GM18520 (cell line): Measurements from ENCODE around the gene TMEM163.
"Not testable (repeated sequence)": the region's sequence is repeated elsewhere in the genome, so short reads cannot be mapped to it uniquely, and the experiment has no call there.

Source experiments
- ATAC-seq: cut with Tn5 transposase; IDR thresholded peaks from one replicate; pipeline ENCODE4 v1.9.1; 2021; ENCODE audit not compliant: unreplicated experiment

Gene TMEM163

DNA sequence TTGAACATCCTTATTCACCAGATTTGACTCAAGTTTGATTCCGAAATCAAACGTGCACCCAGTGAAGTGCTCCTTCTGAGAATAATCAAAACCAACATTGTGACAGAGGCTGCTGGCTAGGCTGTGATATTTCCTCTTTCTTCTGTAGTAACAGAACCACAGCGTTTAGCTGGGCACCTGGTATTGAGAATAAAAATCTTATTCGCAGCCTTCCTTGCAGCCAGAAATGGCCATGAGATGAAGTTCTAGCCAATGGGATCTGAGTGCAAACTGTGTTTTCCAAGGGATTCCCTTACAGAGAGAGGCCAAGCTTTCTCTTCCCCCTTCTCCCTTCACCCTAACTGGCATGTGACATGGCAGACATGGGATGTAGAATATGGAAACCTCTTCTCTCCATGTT, 51.7 kb downstream of the TMEM163 start:
- no peak for ATAC-seq

DNA sequence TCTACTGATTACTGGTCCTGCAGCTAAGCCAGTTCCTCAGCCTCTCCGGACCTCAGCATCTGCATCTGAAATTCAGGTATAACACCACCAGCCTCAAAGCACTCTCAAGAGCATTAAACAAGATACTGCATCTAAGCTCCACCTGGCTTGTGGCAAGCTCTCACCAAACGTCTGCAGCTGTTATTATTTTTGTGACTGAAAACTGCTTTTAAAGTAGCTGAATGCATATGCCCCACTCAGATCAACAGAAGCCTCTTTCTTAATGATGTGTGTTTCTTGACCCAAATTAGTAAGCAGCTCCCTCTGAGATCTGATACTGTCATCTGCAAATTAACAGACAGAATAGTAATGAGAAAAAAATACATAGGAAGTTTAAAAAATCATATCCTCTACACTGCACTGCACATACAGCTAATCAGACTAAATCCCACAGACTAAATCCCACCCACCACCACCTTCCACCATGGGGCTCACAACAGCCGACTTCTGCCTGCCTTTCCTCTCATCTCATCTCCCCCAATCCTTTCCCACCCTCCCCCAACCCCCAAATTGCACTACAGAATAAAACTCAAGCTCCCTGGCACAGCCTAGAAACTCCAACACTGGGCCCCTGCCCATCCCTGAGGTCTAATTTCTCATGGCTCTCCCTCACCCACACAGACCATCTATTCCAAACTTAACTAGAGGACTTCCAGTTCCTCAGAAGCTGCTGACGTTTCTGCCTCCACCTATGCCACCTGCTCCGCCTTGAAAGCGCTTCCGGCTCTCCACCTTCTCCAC, 52.9 kb downstream of the TMEM163 start:
- ATAC-seq = no peak

DNA sequence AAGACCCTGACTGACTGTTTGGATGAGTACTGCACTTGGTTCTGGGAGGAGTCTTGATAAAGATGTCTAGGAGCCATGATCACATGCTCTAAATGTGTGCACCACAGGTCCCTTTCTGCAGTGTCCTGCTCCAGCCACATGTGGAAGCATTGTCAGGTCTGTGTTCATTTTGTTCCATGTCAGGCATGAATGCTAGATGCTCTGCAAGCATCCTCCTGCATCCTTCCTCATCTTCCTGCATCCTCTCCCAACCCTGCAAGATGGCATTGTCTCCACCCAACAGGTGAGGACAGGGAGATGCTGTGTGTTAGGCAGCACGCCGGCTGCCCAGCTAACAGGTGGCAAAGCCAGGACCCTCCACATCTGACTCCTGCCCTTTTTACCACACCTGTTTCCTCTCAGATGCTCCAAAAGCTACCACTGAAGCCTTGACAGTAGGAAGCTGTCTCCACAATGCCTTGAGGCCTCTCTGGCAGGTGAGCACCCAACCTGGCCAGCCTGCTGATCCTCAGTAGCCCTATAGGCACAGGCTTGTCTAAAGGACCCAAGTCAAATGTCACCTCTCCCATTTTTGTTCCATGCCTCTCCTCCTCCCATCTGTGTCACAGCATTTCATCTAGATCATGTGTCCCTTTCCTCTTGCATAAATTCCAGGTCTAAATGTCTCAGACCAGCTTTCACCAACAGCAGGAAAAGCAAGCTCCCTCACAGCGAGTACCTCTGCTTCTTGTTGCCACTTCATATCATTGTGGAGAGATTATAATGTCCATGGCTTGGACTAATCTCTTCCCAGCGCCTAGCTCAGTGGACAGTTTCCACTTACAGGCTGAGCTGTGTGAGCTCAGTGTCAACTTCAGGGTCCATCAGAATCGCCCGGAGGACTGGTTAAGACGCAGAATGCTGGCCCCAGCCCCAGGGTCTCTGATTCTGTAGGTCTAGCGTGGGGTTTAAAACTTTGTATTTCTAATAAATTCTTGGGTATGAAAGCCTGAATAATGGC, 55.0 kb downstream of the TMEM163 start:
- ATAC-seq = no peak

DNA sequence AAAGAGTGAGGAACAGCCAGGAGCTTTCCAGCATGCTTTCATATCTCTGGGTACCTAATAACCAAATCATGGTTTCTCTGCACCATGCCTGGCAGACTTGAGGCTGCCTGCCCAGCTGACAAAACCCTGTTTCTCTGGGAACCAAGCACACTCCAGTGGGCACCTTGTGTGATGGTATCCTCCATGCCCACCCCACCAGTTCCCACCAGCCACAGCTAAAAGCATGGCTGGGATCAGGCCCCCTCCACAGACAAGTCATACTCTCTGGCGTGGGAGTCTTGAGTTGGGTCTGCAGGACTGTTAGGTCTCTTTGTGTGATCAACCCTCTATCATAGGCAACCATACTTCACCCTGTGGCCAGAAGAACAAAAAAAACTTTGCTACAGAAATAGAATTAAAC, 56.0 kb downstream of the TMEM163 start:
- no peak for ATAC-seq

DNA sequence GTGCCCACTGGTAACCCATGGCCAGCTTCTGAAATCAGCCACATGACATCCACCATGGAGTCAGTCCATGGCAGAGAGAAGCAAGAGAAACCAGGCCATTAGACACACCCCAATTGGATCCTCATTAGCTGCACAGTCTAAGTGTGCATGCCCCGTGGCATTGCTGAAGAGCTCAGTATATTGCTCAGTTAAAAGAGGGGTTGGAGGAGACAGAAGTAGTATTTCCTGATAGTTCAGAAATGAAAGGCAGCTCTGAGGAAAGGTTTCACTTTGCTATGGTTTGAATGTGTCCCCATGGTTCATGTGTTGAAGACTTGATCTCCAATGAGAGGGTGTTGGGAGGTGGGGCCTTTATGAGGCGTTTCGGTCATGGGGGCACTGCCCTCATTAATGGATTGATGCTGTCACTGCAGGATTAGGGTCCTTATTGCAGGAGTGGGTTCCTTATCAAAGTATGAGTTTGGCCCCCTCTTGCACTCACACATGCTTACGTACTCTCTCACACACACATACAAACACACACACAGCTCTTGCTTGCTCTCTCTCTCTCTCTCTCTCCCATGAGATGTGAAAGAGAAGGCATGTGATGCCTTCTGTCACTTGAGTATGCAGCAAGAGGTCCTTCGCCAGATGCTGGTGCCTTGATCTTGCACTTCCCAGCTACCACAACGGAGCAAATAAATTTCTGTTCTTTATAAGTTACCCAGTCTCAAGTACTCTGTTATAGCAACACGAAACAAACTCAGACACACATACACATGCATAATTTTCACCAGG, 58.0 kb downstream of the TMEM163 start:
- ATAC-seq = no peak

DNA sequence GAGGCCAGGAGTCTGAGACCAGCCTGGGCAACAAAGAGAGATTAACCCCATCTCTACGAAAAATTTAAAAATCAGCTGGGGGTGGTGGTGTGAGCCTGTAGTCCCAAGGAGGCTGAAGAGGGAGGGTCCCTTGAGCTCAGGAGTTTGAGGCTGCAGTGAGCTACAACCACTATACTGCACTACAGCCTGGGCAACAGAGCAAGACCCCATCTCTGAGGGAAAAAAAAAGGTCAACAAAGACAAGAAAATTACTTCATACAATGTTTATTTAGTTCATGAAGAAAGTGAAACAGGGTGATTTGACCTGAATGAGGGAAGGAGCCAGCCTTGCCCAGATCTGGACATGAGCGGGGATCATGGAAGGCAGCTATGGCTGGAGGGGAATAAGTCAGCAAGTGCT, 59.1 kb downstream of the TMEM163 start:
- ATAC-seq = no peak

DNA sequence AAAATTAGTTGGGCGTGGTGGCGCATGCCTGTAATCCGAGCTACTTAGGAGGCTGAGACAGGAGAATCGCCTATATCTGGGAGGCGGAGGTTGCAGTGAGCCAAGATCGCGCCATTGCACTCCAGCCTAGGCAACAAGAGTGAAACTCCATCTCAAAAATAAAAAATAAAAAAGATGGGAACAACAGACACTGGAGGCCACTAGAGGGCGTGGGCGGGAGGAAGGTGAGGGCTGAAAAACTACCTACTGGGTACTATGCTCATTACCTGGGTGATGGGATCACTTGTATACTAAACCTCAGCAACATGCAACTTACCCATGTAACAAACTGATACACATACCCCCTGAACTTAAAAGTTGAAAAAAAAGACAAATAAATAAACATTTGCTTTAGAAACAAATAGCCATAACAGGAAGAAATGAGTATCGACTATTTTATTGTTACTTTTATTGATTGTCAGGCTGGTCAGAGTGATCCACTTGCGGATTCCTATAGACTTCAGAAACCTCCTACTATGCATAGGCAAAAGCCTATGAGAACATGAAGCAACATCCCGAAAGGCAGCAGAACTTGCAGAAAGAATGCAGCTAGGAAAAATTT, 61.0 kb downstream of the TMEM163 start:
- ATAC-seq = no peak

DNA sequence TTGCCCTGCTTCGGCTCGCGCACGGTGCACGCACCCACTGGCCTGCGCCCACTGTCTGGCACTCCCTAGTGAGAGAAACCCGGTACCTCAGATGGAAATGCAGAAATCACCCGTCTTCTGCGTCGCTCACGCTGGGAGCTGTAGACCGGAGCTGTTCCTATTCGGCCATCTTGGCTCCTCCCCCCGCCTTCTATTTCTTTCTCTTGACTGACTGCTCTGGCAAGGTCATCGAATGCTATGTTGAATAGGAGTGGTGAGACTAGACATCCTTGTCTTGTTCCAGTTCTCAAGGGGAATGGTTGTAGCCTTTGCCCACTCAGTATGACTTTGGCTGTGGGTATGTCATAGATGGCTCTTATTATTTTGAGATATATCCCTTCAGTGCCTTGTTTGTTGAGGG, 62.4 kb downstream of the TMEM163 start:
- ATAC-seq = not testable (repeated sequence)

DNA sequence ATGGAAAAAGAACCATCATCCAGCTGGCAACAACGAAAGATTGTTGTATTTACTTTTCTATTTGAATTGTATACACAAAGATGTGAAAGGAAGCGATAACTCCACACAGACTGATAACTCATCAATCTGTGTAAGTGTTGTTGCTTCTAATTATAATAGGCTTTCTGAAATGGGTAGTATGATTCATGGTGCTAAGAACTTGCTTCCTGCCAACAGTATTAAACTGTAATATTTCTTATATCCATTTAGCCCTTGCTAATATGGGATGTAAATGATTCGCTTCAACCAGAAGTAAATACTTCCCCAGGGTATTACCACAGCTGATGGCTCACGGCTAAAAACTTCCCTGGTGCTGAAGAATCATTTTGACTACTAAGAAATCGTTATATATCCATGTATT, 70.2 kb downstream of the TMEM163 start:
- no peak for ATAC-seq

DNA sequence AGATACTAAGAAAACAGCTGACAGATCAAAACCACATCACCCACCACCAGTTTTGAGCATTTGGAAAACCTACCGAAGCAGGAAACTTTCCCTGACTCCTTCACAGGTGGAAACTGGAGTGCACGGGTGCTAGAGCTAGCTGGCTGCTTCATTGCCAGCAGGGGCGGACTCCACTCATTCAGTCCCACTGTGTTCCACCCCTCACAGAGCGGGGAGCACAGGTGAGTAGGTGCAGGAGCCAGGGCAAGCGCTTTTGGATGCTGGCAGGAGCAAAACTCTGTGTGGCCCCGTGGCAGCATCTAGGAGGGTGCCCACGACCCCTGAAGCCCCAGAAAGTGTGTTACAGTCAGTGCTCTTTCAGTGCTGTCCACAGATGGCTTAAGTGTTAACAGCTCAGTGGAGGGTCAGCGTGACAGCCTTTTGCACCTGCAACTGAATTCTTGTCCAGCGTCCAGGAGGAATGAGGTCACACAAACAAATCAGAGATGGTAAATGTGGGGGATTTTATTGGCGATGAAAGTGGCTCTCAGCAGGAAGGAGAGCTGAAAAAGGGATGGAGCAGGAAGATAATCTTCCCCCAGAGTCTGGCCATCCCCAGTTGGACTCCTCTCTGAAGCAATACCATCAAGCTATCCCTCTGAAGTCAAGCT, 71.1 kb downstream of the TMEM163 start:
- ATAC-seq = no peak

DNA sequence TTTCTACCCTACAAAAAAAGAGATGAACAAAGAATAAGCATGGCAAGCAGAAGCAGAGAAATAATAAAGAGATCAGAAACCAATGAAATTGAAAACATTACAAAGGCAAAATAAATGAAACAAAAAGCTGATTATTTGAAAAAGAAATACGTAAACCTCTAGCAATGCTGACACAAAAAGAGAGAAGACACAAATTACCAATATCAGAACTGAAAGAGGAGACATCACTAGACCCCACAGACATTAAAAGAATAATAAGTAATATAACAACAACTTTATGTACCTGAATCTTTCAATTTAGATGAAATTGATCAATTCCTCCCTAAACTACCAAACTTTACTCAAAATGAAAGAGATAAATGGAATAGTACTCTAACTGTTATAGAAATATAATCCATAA, 75.9 kb downstream of the TMEM163 start:
- ATAC-seq = no peak

DNA sequence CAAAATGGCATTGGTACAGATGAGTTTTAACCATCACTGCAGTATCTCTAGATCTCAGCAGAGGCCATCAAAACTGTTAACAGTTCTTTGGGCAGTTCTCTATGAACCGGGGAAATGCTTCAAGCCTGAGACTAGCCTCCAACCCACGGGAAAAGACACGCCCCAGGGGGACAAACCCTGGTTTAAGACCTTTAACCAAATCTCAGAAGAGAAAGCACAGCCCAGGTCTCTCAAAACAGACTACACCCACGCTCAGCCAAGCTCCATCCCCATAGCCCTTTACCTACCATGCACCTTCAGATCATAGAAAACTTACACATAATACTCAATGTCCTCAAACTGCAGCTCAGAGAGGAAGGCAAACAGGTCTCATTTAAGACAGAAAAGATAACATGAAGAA, 78.3 kb downstream of the TMEM163 start:
- no peak for ATAC-seq

DNA sequence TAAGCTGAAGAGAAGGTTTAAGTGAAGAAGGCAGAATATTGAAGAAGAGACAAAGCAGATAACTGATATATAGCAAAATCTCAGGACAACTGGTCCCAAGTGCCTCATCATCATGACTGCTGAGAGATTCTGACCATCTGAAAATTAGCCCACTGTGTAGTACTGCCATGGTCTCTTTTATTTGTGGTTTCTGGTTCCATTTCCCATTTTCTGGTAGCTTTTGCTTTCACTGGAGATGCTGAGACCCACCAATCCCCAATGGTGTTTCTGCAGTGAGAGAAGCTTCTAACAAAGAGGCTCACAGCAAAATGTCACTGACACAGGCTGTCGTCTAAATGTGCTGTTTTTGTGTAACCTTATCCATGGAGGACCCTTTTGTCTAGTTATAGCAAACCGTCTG, 79.5 kb downstream of the TMEM163 start:
- ATAC-seq = no peak

DNA sequence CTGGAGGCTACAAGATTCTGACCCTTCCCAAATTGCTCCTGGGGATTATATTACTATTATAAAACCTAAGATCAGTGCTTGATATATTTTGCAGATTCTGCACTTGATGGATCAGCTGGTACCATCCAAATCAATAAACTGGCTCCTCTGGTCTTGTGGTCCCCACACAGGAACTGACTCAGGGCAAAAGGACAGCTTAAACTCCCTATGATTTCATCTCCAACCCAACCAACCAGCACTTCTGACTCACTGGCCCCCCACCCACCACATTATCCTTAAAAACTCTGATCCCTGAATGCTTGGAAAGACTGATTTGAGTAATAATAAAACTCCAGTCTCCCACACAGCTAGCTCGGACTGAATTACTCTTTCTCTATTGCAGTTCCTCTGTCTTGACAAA, 82.1 kb downstream of the TMEM163 start:
- ATAC-seq = no peak

DNA sequence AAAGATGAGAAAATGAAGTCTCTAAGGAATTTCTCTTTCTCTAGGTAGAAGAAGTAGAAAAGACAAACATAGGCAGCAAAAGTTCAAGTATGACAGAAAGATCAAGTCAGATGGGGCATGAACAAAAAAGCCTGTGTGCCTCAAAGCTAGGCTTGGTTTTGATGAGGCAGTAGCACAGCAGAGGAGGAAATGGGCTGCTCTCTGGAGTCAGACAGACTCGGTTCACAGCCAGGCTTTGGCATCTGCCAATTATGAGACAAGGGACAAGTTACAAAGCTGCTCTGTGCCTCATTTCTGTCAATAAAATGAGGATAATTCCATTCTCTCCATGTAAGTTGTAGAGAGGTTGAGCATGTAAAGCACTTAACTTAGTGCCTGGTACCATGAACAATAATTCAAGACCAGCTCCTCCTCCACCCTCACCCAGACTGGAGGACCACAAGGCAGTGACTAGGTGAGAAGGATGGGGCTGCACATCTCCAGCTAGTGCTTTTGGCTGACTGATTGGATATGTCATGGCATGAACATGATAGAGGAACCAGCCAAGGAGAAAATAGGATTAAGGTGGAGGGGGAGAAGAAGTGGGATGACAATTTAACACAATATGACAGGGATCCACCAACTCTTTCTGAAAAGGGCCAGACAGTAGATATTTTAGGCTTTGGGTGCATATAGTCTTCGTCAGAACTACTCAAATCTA, 84.6 kb downstream of the TMEM163 start:
- ATAC-seq = no peak

DNA sequence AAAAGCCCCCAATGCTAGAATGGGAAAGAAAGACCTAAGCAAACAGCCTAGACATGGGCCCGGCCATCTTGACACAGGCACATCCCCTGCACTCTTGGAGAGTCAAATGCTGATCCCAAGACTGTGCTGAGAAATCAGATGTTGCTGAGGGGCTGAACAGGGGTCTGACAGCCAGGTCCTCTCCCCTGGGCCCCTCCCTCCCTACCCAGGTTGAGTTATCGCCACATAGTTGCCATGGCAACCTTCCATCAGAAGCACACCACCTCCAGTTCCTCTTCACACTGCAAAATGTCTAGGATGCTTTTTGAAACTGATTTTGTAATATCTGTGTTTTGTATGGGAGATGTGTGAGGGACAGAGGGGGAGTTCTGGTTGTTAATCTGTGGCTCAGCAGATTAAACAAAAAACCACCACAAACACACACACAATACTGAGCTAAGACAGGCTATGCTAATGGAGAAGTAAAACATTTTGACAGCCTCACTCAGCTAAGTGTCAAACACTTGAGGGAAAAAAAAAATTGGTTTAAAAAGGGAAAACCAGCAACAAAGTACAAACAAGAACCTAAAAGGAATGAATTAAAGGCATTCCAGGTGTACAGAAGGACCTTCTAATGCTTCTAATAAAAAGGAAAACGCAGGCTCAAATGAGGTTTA, 88.2 kb downstream of the TMEM163 start:
- no peak for ATAC-seq

DNA sequence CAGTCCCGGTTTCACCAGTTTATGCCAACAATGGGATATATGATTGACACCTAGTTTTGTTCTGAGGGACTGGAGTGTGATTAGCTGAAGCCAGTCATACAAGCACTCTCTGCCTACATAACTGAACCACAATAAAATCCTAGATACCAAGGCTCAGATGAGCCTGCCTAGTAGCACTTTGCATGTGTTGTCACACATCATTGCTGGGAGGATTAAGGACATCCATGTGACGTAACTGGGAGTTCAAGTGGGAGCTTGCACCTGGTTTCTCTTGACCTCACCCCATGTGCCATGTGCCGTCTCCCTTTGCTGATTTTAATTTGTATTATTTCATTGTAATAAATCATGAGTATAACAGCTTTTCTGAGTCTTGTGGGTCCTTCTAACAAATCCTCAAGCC, 90.3 kb downstream of the TMEM163 start:
- no peak for ATAC-seq

DNA sequence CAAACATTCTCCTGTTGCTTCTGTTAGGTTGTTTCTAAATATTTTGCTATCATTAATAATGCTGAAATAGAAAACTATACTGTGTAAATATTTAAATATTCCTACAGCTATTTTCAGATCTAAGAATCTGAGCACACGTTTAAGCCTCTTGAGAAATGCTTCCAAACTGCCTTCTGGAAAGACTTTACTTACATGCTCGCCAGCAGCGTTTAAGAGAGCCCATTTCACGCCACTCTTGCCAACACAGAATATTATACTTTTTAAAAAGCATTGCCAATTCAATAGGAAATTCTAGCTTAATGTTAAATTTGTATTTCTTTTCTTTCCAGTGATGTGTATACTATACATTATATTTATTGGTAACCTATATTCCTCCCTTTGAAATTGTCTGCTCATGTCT, 92.0 kb downstream of the TMEM163 start:
- ATAC-seq = no peak

DNA sequence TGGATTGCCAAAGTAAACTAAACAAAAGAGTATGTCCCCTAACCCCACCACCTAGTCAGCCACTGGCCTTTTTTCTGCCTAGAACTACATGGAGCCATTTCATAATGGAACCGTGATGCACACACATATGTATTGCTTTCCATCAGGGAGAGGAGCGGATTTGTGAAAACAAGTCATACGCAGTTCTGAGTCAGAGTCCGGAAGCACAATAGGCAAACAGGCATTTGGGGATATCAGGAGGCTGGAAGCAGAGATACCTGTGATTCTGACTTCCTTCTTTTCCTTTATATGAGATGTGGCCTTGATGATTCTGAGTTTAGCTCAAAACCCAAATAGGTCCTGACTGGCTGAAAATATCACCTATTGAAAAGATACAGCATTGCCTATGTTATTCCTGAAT, 93.5 kb downstream of the TMEM163 start:
- ATAC-seq = no peak
